Lung (tissue), 12 donors: Measurements from ENCODE around the gene P2RX4. TPM values are rescaled to one million over a fixed set of nuclear protein-coding genes. Genes with fewer than 3 reads are reported as not detected.

Experiments used
- ATAC-seq: fragments of 200-7000 bp; cut with Tn5 transposase; one replicate; pipeline ENCODE4 v1.9.1; 2020; ENCODE audit warnings: moderate number of reproducible peaks; ENCODE audit not compliant: insufficient read depth, low FRiP score
- DNase-seq, 3 donors: peaks; one replicate each; pipeline ENCODE4 v3.0.0-alpha.2; 2013 to 2017
- H3K27ac ChIP-seq, 2 donors: one replicate each; pipeline ENCODE4 v1.5.1; 2013; ENCODE audit warnings: mild to moderate bottlenecking in 2 of 2, moderate library complexity in 2 of 2, control low read depth in 1 of 2, inconsistent platforms in 1 of 2, low read depth in 1 of 2, low read length in 1 of 2
- H3K27me3 ChIP-seq, 3 donors: one replicate each; pipeline ENCODE4 v1.5.1; 2013; ENCODE audit warnings: low read length in 2 of 3; ENCODE audit not compliant: control insufficient read depth in 3 of 3, insufficient read depth in 3 of 3
- H3K36me3 ChIP-seq, 4 donors: one replicate each; pipeline ENCODE4 v1.5.1; 2013; ENCODE audit warnings: low read length in 4 of 4, mild to moderate bottlenecking in 1 of 4, moderate library complexity in 1 of 4; ENCODE audit not compliant: control insufficient read depth in 4 of 4, insufficient read depth in 4 of 4
- H3K4me1 ChIP-seq, 5 donors: one replicate each; pipeline ENCODE4 v1.5.1; 2013; ENCODE audit warnings: low read length in 5 of 5, mild to moderate bottlenecking in 2 of 5, moderate library complexity in 1 of 5; ENCODE audit not compliant: control insufficient read depth in 5 of 5, insufficient read depth in 5 of 5
- H3K4me3 ChIP-seq: one replicate; pipeline ENCODE4 v1.5.1; 2013; ENCODE audit warnings: mild to moderate bottlenecking, control low read depth, moderate library complexity
- H3K9ac ChIP-seq, 2 donors: one replicate each; pipeline ENCODE4 v1.5.1; 2013; ENCODE audit warnings: low read length in 2 of 2, control low read depth in 1 of 2; ENCODE audit not compliant: insufficient read depth in 1 of 2
- H3K9me3 ChIP-seq, 4 donors: one replicate each; pipeline ENCODE4 v1.5.1; 2013; ENCODE audit warnings: low read length in 3 of 4, mild to moderate bottlenecking in 1 of 4, moderate library complexity in 1 of 4; ENCODE audit not compliant: control insufficient read depth in 4 of 4, insufficient read depth in 3 of 4
- WGBS, 2 donors: extraction: QIAGEN DNeasy Blood & Tissue Kit; methylation state at CpG; one replicate each; pipeline ENCODE4 v1.1.7; 2013; 5-methylcytosine and 5-hydroxymethylcytosine counted together
- polyA plus RNA-seq, 2 donors: library from polyadenylated mRNA; stranded (reverse); fragments of 200-250 nt; gene quantifications; one replicate each; pipeline ENCODE4 v1.2.1, GENCODE V29; 2013
- total RNA-seq, 2 donors: library from RNA; depleted of rRNA in 1 of 2; stranded (reverse); fragments of >200 nt in 1 of 2; gene quantifications; one replicate each; pipeline ENCODE4 v1.2.1, GENCODE V29; 2014 to 2021
- TF ChIP-seq, protein P1 (sequence below): IDR thresholded peaks from 2 replicates; pipeline ENCODE4 v1.5.1; 2012; ENCODE audit warnings: mild to moderate bottlenecking; ENCODE audit errors: control extremely low read depth, extremely low read depth
- donor health status: control.
- donor health status: control.
- donor health status: Bipolar disorder and iron deficiency.
- donor health status: healthy.
- donor health status: DM: yes; HTN: yes; CAD: no.

P2RX4 gene
- total and polyA plus RNA-seq, 4 donors, result 29.5 to 60.4 (median 46.4) TPM

DNA sequence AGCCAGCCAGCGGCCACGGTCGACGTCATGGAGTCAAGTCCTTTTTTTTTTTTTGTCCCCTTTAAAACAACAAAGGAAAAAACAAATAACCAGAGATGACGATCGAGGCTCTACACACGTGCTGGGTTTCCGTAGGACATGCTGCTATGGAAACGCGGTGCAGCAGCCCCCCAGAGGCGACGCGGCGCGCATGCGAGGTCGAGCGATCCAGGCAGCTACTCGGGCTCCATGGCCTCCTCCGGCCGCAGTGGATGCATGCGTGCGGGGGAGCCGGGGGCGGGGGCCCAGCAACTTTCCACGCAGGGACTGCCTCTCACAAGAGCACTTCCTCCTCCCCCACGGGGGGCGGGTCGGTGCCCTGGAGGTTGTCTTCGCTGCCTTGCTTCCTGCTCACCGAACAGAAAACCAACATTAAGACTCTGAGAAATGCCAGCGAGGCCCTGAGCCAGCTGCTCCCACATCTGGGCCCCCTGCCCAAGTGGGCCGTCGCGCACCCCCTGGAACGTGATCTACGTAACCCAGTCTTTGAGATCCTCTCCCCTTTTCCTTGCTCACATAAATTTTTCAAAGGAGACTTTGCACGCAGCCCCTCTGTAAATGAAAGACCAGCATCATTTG lies 30.7 kb downstream of the P2RX4 start:
- no peaks in the 10 kb centered on the region for H3K27me3 ChIP-seq
- H3K4me3 ChIP-seq, result no peak overlapping the region
- peaks cover 0 to 14% (median 6%) of the 10 kb centered on the region in 5 donors for H3K4me1 ChIP-seq
- WGBS, 2 donors, result 28 to 55% methylated on average over 38 of the region's 38 CpGs
- H3K27ac ChIP-seq, result peak overlapping the region in 1 of 2 donors; percentile 5
- peak overlapping the region in 1 of 2 donors; percentile 46 for H3K9ac ChIP-seq
- H3K36me3 ChIP-seq, result peaks cover 4 to 37% (median 15%) of the 10 kb centered on the region in 4 donors
- TF ChIP-seq, protein P1, sequence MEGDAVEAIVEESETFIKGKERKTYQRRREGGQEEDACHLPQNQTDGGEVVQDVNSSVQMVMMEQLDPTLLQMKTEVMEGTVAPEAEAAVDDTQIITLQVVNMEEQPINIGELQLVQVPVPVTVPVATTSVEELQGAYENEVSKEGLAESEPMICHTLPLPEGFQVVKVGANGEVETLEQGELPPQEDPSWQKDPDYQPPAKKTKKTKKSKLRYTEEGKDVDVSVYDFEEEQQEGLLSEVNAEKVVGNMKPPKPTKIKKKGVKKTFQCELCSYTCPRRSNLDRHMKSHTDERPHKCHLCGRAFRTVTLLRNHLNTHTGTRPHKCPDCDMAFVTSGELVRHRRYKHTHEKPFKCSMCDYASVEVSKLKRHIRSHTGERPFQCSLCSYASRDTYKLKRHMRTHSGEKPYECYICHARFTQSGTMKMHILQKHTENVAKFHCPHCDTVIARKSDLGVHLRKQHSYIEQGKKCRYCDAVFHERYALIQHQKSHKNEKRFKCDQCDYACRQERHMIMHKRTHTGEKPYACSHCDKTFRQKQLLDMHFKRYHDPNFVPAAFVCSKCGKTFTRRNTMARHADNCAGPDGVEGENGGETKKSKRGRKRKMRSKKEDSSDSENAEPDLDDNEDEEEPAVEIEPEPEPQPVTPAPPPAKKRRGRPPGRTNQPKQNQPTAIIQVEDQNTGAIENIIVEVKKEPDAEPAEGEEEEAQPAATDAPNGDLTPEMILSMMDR, result no peak
- H3K9me3 ChIP-seq, result no peaks in the 10 kb centered on the region
- peak; percentile 66 for ATAC-seq
- DNase-seq, result peak; percentile 53 to 72 (median 71)

- no peak for ATAC-seq
- Histone ChIP-seq H3K4me1 (peaks cover 0 to 14% (median 6%) of the 10 kb centered on the region in 5 donors), H3K36me3 (peaks cover 4 to 35% (median 12%) of the 10 kb centered on the region in 4 donors), H3K27me3 (no peaks in the 10 kb centered on the region), H3K9me3 (no peaks in the 10 kb centered on the region), H3K9ac (peak overlapping the region in 1 of 2 donors; percentile 46), H3K27ac (peak overlapping the region in 1 of 2 donors; percentile 5), H3K4me3 (no peak overlapping the region)
- 79 to 82% methylated on average over 12 to 17 of the region's 17 CpGs for WGBS, 2 donors
- TF ChIP-seq, protein P1, result no peak
- DNase-seq, result peak in 1 of 3 donors; percentile 29
Measured at GRCh38 chr12:121241156-121241970, 31.4 kb downstream of the P2RX4 start.

- Histone ChIP-seq H3K27me3 (no peaks in the 10 kb centered on the region), H3K36me3 (peaks cover 7 to 50% (median 22%) of the 10 kb centered on the region in 4 donors), H3K4me1 (peaks cover 0 to 6% (median 5%) of the 10 kb centered on the region in 5 donors), H3K4me3 (no peak overlapping the region), H3K9ac (no peak overlapping the region), H3K9me3 (no peaks in the 10 kb centered on the region), H3K27ac (no peak overlapping the region)
- ATAC-seq, result no peak
- no peak for DNase-seq
- WGBS, 2 donors, result 91 to 93% methylated on average over 14 of the region's 14 CpGs
- TF ChIP-seq, protein P1, result no peak
Measured at GRCh38 chr12:121245031-121245430, 35.1 kb downstream of the P2RX4 start.
